ENCODE data around the gene DNHD1.

GRCh38 chr11:6544921-6545850, 48.1 kb downstream of the DNHD1 start:
- TF ChIP-seq GABPA (IDR thresholded peaks at IDR 0.05; ENCODE audit: borderline replicate concordance, insufficient read depth, low read length), result no peak
- TF ChIP-seq, protein P1, sequence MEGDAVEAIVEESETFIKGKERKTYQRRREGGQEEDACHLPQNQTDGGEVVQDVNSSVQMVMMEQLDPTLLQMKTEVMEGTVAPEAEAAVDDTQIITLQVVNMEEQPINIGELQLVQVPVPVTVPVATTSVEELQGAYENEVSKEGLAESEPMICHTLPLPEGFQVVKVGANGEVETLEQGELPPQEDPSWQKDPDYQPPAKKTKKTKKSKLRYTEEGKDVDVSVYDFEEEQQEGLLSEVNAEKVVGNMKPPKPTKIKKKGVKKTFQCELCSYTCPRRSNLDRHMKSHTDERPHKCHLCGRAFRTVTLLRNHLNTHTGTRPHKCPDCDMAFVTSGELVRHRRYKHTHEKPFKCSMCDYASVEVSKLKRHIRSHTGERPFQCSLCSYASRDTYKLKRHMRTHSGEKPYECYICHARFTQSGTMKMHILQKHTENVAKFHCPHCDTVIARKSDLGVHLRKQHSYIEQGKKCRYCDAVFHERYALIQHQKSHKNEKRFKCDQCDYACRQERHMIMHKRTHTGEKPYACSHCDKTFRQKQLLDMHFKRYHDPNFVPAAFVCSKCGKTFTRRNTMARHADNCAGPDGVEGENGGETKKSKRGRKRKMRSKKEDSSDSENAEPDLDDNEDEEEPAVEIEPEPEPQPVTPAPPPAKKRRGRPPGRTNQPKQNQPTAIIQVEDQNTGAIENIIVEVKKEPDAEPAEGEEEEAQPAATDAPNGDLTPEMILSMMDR (IDR thresholded peaks at IDR 0.05; ENCODE audit: control extremely low read depth in 1 of 3, insufficient read depth in 1 of 3, low read depth in 1 of 3, low read length in 3 of 3), result no peak
- no peak for TF ChIP-seq CHD1 (IDR thresholded peaks at IDR 0.05; ENCODE audit: low read depth, low read length)
- TF ChIP-seq POLR2AphosphoS5 (IDR thresholded peaks at IDR 0.05; ENCODE audit: low read depth, low read length), result no peak
- TF ChIP-seq CBX5 (IDR thresholded peaks at IDR 0.05; ENCODE audit: low read depth, low read length), result no peak
- no peak for TF ChIP-seq POLR2A (IDR thresholded peaks at IDR 0.05; ENCODE audit: control extremely low read depth in 1 of 2, low read depth in 2 of 2, low read length in 2 of 2)
- TF ChIP-seq, protein P2, sequence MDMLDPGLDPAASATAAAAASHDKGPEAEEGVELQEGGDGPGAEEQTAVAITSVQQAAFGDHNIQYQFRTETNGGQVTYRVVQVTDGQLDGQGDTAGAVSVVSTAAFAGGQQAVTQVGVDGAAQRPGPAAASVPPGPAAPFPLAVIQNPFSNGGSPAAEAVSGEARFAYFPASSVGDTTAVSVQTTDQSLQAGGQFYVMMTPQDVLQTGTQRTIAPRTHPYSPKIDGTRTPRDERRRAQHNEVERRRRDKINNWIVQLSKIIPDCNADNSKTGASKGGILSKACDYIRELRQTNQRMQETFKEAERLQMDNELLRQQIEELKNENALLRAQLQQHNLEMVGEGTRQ (IDR thresholded peaks at IDR 0.05; ENCODE audit: low read length), result no peak
- TF ChIP-seq SP2 (IDR thresholded peaks at IDR 0.05; ENCODE audit: low read length), result no peak
- TF ChIP-seq SP1 (IDR thresholded peaks at IDR 0.05; ENCODE audit: low read depth, low read length), result no peak
- no peak for TF ChIP-seq MAFK (IDR thresholded peaks at IDR 0.05; ENCODE audit: low read depth, low read length)
- no peak for TF ChIP-seq RFX5 (IDR thresholded peaks at IDR 0.05; ENCODE audit: borderline replicate concordance, low read depth, low read length)
- TF ChIP-seq CBX8 (IDR thresholded peaks at IDR 0.05; ENCODE audit: borderline replicate concordance, low read depth, low read length), result no peak
- no peak for TF ChIP-seq EZH2 (IDR thresholded peaks at IDR 0.05; ENCODE audit: low read depth, low read length, severe bottlenecking)
- no peak for TF ChIP-seq ATF3 (IDR thresholded peaks at IDR 0.05; ENCODE audit: insufficient read depth, low read depth, low read length)

All from H1 (cell line).